Measurements from ENCODE around the gene MED9. TPM values are rescaled to one million over a fixed set of nuclear protein-coding genes. Genes with fewer than 3 reads are reported as not detected.

MED9 gene
- total RNA-seq, 1 donor from 2014 or later: 16.1 TPM

GRCh38 chr17:17538417-17539391 lies 61.9 kb downstream of the MED9 start:
- DNase-seq: no peak

DNA sequence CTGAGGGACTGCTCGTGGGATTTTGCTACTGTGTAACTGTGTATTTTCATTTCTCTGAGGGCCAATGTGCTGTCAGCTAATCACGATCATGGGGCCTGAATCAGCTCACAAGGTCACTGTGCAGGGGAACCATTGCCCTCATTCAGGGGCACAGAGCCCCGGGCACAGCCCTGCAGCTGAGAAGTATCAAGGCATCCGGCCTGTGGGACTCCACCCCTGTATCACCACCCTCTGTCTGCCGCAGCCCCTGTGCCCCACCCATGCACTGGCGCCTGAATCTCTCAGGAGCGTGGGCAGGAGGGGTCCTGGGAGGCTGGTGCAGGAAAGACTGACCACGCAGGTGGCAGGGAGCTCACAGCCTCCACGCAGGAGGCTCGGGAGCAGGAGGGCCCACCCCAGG lies 62.8 kb downstream of the MED9 start:
- no peak for DNase-seq

- DNase-seq: no peak
Observed at GRCh38 chr17:17540278-17540906, 63.6 kb downstream of the MED9 start.

DNA sequence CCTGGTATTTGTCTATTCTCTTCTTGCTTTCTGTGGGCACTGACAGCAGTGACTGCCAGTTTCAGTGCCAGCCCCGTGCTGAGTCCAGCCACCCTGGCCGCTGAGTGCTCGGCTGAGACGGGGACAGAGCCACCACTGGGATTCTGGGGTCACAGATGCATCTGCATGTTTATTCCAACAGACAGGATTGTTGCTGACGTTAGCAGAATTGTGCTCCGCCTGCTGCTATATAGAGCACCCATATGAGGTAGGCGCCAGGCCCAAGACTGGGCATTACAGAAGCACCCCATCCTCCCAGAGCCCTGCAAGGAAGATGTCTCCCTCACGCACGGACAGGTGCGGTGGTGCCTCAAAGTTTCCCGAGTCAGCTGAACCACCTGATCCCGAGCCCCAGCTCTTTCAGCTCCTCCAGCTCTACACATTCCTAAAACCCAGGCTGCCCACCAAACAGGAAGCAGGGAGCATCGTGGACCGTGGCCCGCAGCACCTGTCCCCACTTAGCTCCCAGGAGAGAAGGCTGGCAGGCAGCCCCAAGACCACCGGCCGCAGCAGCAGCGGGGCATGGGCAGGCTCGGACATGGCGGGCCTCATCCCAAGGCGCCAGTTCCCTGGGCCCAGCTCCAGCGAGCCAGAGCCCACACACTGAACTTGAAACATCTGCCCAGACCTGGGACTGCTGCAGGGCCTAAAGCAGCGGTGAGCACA lies 64.3 kb downstream of the MED9 start:
- no peak for DNase-seq

GRCh38 chr17:17541640-17542001 lies 64.8 kb downstream of the MED9 start:
- DNase-seq: no peak

Small RNA genes within 50 kb of the gene (small RNA-seq; reads per million reads assigned to genes)
- not detected for gene RF00019

Other genes with a start within 250 kb of the MED9 start
- 29.3 TPM for gene FLCN, start 239.8 kb upstream of the MED9 start, total RNA-seq
- 113 TPM for gene COPS3, start 195.8 kb upstream of the MED9 start, total RNA-seq
- gene NT5M, start 173.6 kb upstream of the MED9 start, total RNA-seq: 5.6 TPM
- gene RASD1, start 19.4 kb downstream of the MED9 start, total RNA-seq: 9.2 TPM
- gene PEMT, start 114.7 kb downstream of the MED9 start, total RNA-seq: 15.3 TPM
- gene RAI1, start 204.5 kb downstream of the MED9 start, total RNA-seq: 14.3 TPM